RPMI8226 (cell line): ENCODE measurements around the gene CERKL.

Source experiments
- DNase-seq: peaks from one replicate; pipeline ENCODE4 v3.0.0-alpha.2; 2015

Gene CERKL

DNA sequence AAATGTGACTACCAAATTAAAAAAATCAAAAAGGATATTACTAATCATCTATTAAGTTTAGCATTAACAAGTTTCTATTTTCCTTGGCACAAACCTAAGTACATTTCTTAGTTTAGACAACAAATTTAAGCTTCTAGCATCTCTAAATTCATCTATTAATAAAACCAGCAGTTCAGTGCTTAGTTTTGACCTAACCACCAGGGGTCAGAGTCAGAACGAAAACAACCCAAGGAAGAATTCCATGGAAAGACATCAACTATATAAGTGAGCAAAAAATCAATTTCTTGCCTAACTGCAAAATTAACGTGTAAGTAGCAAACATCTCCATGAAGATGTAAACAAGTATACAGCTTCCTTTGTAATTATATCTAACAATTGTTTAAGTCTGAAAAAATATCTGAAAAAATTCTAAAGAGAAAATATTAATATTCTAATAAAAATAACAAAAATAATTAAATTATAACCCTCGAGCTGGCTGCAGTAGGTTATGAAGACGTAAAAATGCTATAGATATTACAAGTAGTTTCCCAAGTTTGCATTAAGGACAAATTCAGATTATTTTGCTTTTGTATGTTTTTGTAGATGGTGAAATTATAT, 83.7 kb downstream of the CERKL start:
- DNase-seq, result no peak

DNA sequence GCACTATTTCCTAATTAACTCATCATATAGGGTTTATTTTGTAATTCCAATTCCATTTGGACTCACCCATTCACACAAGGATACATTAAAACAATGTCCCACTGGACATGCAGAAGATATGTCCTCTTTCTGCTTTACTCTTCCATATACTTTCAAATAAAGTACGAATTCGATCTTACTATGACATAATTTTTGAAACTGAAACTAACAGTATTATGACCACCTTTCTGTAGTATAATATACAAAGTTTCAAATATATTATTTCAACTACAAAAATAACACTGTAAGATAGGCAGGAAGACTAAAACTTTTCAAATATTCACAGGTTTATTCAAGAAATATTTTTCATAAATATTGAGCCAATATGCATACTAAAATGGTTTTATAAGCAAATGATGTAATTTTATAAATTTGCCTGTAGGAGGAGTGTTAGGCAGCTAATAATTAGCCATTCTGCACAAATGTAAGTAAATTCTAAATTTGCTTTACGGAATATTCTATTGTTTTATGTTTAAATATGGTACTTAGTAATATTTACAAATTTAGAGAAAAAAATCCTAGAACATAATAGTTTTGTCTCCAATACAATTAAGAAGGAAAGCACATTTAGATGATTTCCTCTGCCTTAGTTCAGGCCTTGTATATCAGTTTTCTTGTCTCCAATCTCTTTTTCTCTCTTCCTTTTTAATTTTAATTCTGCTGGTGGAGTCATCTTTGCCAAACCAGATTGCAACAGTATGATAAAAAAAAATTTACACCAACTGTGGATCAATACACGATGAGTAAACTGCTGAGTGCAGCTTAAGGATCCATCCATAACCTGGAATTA, 85.9 kb downstream of the CERKL start:
- DNase-seq, result no peak

DNA sequence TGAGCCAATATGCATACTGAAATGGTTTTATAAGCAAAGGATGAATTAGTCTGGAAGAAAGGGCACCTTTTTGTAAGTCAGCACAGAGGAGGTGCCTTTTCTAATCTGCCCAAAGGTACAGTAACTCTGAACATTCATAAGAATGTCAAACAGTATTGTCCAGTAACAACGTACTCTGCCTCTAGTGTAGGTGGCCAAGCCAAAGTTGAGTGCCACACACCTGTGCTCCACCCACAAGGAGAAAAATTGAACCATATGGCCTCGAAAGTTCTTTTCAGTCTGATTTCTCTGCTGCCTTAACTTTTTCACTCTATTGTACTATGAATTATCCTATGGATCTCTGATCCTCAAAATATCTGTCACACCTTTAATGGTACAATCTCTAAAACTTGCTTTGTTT, 86.8 kb downstream of the CERKL start:
- no peak for DNase-seq

DNA sequence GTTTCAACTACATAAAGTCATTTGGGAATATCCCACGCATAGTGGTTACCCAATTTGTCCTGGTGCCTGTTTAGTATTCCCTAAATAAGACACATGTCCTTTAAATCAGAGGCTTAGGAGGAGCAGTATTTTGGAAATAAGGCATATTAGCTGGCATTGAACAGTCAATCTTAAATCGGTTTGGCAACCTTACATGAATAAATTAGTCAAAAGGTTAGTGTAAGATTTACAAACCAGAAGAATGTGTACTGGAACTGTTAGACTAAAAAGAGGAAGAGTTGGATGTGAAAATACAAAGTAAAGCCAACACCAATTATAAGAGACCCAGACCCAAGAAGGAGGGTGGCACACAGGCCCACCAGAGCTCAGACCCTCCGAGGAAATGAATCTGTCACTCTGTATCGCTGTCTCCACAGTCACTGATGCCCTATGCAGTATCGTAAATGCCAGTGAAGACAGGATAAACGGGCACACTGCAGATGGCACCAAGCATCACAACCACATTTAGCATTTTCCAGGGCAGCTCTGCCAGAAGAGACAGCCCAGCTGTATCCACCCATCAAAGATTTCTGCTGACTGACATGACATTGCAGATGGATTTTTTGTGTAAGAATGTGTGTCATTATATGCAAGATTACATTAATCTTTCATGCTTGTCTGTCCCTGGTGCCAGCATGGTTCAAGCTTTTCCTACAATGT, 90.4 kb downstream of the CERKL start:
- DNase-seq, result no peak

DNA sequence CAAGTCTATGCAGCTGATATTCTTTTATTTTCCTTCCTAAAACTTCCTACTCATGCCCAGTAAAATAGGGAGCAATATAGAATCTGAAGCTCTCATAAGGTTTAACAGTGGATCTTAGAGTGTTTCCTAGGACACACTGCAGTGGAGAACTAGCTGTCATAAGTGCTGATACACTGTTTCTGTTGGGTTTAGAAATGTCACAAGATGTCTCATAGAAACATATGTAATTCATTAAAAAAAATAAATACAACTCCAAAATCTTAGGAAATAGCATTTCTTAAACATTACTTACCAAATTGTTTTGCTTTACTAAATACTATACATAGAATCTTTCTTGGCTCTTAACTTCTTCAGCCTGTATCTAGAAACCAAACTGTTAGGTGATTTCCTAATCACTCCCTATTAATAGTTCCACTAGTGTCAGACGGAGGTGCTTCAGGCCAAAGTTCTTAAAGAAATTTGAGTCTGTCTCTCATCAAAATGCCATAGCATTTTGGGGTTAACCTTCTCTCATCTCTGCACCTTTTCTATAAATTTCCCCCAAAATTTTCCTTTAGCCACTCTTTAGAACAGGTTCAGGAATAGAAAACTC, 93.7 kb downstream of the CERKL start:
- DNase-seq, result no peak

DNA sequence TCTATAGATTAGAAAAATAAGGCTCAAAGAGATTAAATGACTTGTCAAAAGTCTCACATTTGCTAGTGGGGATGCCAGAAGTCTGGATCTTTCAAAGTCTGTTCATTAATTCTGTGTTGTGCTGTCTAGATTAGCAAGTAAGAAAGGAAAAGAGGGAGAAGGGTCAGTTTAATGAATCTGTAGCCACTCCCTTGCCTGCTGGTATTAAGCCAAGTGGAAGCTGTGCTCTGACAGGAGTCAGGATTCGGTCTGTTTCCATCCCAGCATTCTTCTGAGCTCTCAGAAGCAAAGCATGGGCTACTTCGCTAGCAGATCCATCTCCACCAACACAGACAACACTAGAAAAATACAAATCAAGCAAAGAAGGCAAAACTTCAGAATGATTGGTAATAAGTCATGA, 98.5 kb downstream of the CERKL start:
- DNase-seq, result no peak

DNA sequence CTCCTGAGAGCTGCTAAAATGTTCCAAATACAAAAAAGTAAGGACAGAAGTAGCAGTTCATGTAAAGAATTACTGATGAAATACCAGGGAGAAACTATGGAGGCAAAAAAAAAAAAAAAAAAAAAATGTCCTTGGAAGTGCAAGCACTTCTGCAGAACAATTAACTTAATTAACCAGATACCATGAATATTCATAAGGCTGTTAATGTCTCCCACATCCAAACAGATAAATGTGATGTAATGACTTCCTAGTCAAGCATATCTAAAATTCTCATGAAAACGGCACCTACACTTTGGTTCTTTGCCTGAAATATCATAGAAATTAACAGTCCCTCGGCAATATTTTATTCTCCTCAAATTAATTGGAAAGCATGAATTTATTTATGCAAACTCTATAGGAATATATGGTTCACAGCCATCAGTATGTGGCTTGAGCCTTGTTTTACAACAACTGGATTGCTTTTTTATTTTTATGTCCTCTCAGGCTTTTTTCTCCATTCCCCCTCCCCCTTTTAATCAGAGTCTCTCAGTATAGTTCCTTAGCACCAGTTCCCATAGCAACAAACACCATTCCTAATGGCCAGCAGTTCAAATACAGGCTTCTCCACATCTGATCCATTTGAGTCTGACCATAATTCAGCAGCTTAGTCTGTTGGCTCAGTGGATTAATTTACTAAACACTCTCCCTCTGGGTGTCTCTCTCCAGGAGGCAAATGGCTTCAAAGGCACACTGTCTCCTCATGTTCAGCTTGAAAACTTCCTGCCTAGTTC, 102.7 kb downstream of the CERKL start:
- no peak for DNase-seq

DNA sequence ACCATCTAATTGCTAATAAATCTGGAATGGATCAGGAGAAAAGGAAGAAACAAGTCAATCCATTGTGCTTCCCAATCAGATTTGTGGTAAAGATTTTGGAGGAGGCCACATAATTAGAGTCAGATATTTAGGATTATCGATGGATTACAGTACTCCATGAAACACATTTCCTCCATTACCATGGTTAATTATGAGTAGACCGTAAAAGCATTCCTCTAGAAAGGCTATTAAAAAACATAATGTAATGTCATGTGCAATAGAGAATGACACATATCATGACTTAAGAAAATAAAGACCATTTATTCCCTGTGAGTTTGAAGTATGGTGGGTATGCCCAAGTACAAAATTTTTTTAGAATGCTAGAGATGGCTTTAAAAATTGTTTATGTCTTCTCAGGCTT, 103.7 kb downstream of the CERKL start:
- DNase-seq, result no peak

DNA sequence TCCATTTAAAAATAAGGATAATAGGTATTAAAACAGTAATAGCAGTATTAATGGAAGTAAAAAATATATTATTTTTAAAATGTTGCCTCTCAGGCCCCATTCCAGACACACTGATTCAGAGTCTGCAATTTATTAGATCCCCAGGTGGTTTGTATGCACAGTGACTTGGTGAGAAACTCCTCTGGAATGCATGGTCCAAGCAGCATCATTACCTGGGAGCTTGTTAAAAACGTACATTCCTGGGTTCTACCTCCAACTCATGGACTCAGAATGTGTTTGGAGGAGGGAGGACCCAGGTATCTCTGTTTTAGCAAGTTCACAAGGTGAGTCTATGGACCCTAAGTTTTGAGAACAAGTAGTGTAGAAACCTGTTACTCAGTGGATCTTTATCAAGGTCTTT, 104.1 kb downstream of the CERKL start:
- no peak for DNase-seq

DNA sequence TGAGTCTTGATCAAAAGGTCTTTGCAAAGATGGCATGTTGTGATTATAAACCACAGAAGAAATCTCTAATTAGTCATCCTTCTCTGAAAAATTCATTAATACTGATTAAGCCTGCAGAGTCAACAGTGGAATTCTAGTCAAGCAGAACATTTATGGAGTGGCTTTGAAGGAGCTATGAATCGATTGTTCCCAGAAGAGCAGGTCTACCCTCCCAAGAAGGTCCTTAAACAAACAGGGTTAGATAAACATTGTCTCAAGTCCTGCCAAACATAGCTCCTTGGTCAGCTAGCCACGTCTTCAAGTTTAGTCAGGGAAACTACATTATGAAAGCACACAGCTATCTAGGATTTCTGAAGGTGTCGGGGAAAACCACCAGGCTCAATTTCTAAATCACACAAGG, 110.8 kb downstream of the CERKL start:
- DNase-seq, result no peak

DNA sequence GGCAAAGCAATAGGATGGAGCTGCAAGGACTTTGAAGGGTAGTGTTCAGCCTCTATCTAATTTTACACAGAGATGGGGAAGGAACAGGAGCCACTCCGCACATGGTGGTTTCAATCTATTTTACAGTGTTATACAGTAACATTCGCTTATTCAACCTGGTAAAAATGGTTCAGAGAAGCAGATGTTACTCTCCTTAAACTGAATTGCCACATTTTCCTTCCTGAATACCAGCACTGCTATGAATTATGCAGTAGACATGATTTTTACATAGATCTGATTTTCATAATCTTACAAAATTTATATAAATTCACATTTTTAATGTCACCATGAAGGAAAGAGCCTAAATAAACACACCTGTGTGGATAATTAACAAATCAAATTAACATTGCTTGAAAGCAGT, 114.7 kb downstream of the CERKL start:
- DNase-seq, result no peak

DNA sequence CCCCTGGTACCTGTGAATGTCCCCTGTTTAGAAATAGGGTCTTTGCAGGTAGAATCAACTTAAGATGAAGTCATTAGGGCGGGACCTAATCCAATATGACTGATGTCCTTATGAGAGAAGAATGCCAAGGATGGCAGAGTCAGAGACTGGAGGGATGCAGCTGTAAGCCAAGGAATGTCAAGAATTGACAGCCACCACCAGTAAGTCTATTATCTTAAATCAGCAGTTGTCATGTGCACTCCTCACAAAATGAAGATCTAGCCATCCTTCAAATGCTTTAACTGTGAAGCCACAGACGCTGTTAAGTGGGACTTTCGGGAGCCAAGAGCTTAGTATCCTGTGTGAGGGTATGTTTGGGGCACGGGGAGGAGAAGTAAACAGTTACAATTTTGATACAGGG, 116.5 kb downstream of the CERKL start:
- DNase-seq, result no peak

DNA sequence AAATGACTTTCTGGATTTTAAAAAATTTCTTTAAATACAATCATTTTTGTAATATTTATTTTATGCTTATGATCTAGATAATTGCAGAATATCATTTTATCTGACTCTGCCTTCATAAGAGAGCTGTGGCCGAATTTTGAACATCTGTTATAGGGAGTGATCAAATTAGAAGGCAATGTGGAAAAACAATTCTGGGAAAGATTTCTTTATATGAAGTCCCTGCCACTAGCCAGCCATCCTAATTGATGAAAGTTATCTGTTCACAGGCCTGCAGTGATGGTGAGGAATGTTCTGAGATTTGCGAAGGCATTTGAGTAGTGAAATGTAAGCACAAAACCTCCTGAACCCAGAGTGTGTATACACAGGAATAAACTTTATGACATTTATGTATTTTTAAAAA, 120.2 kb downstream of the CERKL start:
- no peak for DNase-seq

DNA sequence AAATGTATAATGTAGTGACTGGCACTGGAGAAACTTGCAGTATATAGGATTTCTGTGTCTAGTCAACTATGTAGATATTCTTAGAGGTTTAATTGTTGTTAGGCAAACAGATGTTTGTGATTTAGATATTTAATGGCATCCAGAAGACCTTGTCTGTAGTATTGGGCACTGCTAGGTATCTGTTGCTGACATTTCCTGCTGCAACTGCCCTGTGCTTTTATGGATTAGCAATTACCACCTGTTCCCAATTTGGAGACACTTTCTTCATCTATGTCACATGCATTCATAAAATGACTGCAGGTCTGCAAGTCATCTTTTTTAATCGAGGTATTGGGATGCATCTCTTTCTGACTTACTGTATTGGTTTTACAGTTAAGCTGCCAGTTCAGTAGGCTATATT, 128.5 kb downstream of the CERKL start:
- no peak for DNase-seq

DNA sequence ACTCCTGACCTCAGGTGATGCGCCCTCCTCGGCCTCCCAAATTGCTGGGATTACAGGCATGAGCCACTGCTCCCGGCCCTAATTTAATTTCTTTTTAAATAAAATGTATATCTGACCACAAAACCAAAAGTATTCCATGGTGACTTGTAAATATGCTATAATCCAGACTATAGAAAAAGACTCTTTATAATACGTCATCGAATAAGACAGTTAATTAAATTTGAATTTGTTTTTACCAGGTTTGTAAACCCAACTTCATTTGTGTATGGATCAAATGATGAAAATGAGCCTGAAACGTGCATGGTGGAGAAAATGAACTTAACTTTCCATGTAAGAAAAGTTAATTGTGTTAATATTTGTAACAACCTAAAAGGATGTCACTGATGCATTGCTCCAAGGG, 129.8 kb downstream of the CERKL start:
- DNase-seq, result no peak

DNA sequence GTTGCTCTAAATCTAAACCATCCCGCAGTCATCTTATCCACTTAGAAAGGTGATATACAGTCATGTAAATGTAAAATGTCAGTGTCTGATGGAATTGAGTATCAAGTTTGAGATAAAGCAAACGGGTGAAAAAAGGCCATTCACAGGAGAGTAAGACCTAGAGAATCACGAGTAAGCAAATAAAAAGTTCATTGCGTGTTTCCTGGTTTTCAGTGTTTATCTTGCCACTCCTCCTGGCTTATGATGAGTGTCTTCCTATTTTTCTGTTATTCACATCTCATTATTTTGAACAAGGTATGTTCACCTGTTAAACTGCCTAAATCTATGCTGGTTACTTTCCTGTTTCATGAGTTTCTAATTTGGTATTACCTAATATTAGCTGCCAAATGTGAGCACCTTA, 130.9 kb downstream of the CERKL start:
- DNase-seq, result no peak

DNA sequence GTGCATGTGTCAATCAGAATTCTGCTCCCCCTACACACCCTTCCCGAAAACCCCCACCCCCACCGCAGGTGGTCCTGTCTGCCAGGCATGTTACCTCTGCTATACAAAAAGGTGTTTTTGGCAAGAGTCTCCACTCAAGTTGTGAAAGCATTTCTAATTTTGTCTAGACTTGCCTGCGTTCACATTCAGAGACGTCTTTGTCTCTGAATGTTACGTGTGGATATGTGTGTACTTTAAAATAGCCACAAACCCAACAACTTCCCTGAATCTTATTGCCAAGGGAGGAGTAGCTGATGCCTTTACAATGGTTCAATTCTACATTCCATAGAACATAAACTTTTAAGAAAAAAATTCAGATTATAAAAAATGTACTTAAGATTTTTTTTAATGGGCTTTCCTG, 133.1 kb downstream of the CERKL start:
- DNase-seq, result no peak

DNA sequence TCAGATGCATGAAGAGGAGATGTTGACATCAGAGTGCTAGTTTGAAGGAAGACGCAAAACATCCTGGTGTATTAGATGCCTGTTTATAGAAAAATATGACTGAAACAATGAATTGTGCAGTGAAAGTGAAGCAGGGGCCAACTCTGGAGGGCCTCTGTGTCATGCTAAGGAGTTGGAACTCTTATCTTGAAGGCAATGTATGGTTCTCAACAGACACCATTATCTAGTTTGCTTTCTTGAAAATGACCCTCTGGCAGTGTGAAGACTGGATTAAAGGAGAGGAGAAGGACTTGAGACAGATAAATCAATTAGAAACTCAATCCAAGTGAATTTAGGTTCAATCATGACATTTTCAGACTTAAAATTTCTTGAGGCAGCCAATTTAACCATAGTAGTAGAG, 136.7 kb downstream of the CERKL start:
- no peak for DNase-seq

DNA sequence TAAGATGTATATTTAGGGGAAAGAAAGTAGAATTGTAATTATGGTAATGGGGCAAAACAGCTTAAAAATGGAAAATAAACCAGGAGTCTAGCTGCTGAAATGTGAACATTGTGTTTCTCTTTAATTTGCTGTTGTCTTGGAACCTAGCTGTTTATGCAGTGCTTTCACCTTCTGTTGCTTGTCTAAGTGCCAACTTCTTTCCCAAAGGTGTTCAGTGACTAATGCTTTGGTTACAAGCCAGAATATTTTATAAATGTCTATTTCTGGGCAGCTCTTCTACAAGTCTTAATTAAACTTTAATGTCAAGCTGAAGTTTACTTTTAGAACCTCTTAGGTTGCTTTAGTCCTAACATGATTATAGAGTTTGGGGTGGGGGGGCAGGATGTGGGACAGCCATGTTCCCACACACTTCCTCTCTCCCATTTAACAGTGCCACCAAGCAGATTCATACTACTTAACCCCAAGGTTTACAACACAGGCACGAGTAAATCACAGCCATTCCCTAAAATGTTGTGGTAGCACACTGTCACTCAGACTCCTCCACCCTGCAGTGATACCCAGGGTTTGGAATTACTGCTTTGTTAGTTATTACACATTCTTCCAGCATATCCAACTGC, 139.1 kb downstream of the CERKL start:
- no peak for DNase-seq

DNA sequence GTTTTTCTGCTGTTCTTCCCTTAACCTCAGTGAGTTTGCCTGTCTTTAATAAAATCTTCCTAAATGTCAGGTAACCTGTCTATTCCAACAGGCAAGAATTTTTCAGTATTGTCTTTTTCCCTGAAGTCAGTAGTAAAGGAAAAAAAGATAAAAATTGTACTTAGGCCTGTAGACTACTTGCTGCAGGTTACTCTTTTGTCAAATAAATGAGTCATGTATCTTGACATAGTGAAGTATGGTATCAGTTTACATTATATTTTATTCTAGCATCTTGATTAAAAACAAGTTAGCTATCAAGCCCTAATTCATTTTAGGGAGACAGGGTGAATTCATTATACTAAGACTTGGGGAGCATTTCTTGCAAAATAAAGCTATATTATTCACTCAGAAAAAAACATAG, 139.9 kb downstream of the CERKL start:
- no peak for DNase-seq

DNA sequence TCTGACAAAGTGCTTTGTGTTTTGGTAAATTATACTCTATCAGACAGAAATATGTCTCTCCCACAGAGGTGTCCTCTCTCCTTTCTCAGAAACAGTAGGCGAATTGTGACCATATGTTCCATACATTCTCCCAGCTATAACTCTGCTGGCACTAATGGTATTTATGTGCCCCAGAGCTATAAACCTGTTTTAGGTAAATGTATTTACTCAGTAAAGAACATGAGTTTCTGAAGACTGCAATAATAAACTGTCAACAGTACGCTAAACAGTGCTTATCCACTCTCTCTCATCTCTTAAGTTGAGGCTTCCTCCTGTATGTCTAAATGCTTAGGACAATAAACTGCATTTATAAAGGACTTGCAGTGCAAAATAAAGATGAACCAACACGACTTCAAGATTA, 141.2 kb downstream of the CERKL start:
- no peak for DNase-seq

DNA sequence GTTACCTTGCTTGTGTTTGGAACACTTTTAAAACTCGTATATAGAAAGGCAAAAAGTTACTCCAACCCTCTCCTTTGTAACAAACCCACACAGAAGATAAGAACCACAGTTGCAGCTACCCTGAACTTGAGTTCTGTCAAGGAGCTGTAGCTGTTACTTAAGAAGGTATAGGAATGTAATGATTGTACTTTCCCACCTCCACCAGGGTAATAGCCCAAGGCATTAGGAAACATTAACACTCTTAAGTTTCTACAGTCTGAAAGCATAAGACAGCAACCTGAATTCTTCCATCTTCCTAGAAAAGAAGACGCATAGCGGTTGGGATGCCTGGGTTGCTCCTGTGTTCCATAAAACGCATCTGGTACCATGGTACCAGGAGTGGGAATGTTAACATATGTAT, 156.7 kb downstream of the CERKL start:
- no peak for DNase-seq

DNA sequence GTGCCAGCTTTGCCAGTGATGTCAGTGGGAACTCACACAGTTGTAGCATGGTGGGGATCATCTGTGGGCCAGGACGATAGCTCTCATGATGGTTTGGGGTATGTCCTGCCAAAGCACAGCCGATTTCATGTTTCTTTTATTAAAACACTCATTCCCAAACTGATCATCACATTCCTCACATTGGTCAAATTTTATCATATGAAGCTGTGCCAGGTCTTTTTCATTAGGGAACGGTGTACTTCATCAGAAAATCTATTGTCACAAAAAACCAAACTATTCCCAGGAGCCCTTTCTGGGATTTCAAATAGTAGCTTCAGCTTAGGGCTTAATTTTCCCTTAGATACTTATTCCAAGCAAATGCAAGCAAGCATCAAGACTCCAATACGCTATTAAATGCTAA, 157.7 kb downstream of the CERKL start:
- no peak for DNase-seq
